MG63 (cell line): Measurements from ENCODE around the gene CGGBP1. TPM values are rescaled to one million over a fixed set of nuclear protein-coding genes. Genes with fewer than 3 reads are reported as not detected.

ENCODE experiments used
- DNase-seq: peaks from one replicate; pipeline ENCODE4 v3.0.0-alpha.2; 2020
- H3K27me3 ChIP-seq: fragments of 250-450 bp; sonication (Bioruptor Pico); 2 replicates; pipeline ENCODE4 v1.5.1; 2020; ENCODE audit warnings: mild to moderate bottlenecking, moderate library complexity
- H3K36me3 ChIP-seq: fragments of 250-450 bp; sonication (Bioruptor Pico); 2 replicates; pipeline ENCODE4 v1.5.1; 2020; ENCODE audit warnings: mild to moderate bottlenecking, moderate library complexity
- H3K4me3 ChIP-seq: fragments of 250-450 bp; sonication (Bioruptor Pico); 2 replicates; pipeline ENCODE4 v1.5.1; 2020; ENCODE audit warnings: mild to moderate bottlenecking, moderate library complexity
- H3K9me3 ChIP-seq: fragments of 250-450 bp; sonication (Bioruptor Pico); 2 replicates; pipeline ENCODE4 v1.5.1; 2020; ENCODE audit warnings: mild to moderate bottlenecking, moderate library complexity
- total RNA-seq: library from RNA; depleted of rRNA; stranded (reverse); fragments of >200 nt; shearing (Covaris generic); gene quantifications from 2 replicates; pipeline ENCODE4 v1.2.3, GENCODE V29; 2014; ENCODE audit warnings: low replicate concordance; rRNA removed

CGGBP1 gene
- total RNA-seq, 1 experiment from 2014 or later: 4.8 TPM

DNA sequence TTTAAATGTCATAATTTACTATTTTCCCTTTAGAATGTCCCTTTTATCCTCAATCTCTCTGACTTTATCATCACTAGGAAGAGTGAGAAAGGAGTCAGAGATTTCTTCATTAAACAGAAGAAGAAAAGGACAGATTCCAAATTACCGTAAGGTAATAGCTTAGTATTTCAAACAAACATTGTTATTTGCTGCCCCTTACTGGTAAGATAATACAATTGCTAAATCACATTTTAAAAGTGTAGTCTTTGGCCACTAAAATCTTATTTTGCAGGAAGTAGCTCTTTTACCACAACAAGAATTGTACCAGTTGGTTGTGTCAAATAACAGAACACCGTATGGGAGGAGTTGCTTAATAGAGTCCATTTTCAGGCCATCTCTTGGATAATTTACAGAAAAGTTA is 53.7 kb downstream of the CGGBP1 start:
- no peak for DNase-seq
- Histone ChIP-seq H3K36me3 (no peaks in the 10 kb centered on the region), H3K9me3 (no peaks in the 10 kb centered on the region), H3K27me3 (no peaks in the 10 kb centered on the region), H3K4me3 (no peak overlapping the region)

DNA sequence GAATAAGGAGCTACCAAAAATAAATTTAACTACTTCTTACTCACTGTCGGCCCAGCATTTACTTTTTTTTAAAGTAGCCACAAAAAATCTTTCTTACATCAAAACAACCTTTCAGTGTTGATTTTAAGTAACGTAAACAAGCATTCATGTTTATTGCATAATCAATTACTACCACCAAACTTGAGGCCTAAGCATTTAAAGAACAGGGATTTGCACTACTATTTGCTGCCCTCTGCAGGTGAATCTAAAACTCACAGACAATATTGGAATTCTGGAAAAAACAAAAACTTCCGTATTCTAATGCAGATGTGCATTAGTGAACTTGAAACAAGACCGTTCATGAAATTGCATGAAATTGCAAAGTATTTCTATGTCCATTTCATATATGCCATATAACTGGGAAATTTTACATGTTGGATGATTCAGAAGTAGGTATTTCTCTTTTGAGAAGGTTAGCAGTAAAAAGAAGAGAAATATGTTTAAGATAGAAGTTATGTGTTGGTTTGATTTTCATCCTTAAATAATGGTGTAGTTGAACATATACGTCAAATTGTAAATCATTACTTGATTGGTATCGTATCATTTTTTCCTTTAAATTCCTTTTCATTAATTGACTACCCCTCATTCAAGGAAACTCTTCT is 55.6 kb downstream of the CGGBP1 start:
- Histone ChIP-seq H3K27me3 (no peaks in the 10 kb centered on the region), H3K4me3 (no peak overlapping the region), H3K36me3 (no peaks in the 10 kb centered on the region), H3K9me3 (no peaks in the 10 kb centered on the region)
- no peak for DNase-seq

DNA sequence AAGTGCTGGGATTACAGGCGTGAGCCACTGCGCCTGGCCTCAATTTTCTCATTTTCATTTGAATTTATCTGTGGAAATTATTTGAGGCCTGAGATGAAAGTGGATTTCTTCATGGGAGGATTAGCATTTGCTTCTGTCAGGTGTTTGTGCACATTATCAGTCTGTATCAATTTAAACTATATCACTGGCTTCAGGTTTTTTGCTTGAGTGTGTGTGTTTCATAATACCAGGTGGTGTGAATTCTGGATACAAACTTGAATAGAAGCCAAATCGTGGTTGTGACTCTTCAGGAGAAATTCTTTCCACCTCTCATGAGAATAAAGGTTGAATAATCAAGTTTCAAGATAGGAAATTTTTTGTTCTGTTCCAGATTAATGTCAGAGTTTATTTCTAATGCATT is 56.4 kb downstream of the CGGBP1 start:
- no peaks in the 10 kb centered on the region for H3K36me3 ChIP-seq
- DNase-seq: no peak
- H3K9me3 ChIP-seq: no peaks in the 10 kb centered on the region
- no peak overlapping the region for H3K4me3 ChIP-seq
- no peaks in the 10 kb centered on the region for H3K27me3 ChIP-seq

Other genes with a start within 250 kb of the CGGBP1 start
- 3.1 and 6.7 TPM in 2 replicates for gene ZNF654, start 250 bp upstream of the CGGBP1 start, total RNA-seq
- 12.6 and 16.4 TPM in 2 replicates for gene C3orf38, start 91.0 kb upstream of the CGGBP1 start, total RNA-seq